Neural progenitor cell (in vitro differentiated cells): ENCODE results near the gene LILRA6.

Experiments used
- EZH2 ChIP-seq: fragments of 200-600 bp; sonication (generic); IDR thresholded peaks from 2 replicates; pipeline ENCODE4 v1.6.1; 2017; ENCODE audit warnings: antibody characterized with exemption, mild to moderate bottlenecking, moderate library complexity
- EZH2phosphoT487 ChIP-seq: fragments of 200-600 bp; sonication (generic); IDR thresholded peaks from 2 replicates; pipeline ENCODE4 v1.6.1; 2017; ENCODE audit warnings: antibody characterized with exemption
- TF ChIP-seq, protein P1 (sequence below): fragments of 200-600 bp; sonication (generic); IDR thresholded peaks from 2 replicates; pipeline ENCODE4 v1.5.1; 2017; ENCODE audit warnings: antibody characterized with exemption, mild to moderate bottlenecking

DNA sequence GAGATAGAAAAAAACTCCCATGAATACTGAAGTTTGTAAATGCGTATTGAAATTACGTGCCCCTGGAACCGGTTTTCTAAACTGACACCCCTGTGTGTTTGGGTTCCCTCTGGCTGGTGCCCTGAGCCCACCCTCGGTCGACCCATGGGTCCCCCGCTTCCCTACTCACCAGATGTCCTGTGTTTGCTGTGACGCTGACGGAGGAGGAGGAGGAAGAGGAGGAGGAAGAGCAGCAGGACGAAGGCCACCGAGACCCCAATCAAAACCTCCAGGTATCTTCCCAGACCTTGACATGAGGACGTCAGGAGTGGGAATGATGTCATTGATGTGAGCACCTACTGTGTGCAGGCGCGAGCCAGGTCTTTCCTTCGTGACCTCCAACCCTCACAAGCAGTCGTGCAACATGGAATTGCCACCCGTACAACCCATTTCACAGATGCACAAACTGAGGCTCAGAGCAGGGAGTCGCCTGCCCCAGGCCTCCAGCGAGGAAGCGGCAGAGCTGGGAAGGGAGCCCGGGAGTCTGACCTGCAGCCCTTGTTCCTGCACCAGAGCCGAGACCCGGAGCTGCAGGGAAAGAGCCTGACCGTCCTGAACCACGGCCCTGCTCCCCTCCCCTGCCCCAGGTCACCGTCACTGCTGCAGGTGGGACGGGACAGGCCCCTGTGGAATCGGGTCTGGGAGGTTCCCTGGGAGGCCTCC, 23.5 kb downstream of the LILRA6 start:
- TF ChIP-seq, protein P1, sequence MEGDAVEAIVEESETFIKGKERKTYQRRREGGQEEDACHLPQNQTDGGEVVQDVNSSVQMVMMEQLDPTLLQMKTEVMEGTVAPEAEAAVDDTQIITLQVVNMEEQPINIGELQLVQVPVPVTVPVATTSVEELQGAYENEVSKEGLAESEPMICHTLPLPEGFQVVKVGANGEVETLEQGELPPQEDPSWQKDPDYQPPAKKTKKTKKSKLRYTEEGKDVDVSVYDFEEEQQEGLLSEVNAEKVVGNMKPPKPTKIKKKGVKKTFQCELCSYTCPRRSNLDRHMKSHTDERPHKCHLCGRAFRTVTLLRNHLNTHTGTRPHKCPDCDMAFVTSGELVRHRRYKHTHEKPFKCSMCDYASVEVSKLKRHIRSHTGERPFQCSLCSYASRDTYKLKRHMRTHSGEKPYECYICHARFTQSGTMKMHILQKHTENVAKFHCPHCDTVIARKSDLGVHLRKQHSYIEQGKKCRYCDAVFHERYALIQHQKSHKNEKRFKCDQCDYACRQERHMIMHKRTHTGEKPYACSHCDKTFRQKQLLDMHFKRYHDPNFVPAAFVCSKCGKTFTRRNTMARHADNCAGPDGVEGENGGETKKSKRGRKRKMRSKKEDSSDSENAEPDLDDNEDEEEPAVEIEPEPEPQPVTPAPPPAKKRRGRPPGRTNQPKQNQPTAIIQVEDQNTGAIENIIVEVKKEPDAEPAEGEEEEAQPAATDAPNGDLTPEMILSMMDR, result no peak
- TF ChIP-seq EZH2, result no peak
- TF ChIP-seq EZH2phosphoT487, result no peak
